Thymus (tissue), 11 donors: ENCODE data around the gene LYZL6. TPM values are rescaled to one million over a fixed set of nuclear protein-coding genes. Genes with fewer than 3 reads are reported as not detected.
"Not testable (repeated sequence)": the region's sequence is repeated elsewhere in the genome, so short reads cannot be mapped to it uniquely, and the experiment has no call there.

Source experiments
- DNase-seq, 9 donors: peaks; one replicate each; pipeline ENCODE4 v3.0.0-alpha.2; 2013; ENCODE audit warnings: low spot score in 9 of 9, low read depth in 6 of 9, missing footprints in 1 of 9
- H3K27ac ChIP-seq, 2 donors: one replicate each; pipeline ENCODE4 v1.5.1; 2013; ENCODE audit warnings: control low read depth in 1 of 2, low read depth in 1 of 2, low read length in 1 of 2, mild to moderate bottlenecking in 1 of 2, moderate library complexity in 1 of 2
- H3K27me3 ChIP-seq, 2 donors: one replicate each; pipeline ENCODE4 v1.5.1; 2013; ENCODE audit warnings: low read length in 1 of 2; ENCODE audit not compliant: control insufficient read depth in 2 of 2, insufficient read depth in 1 of 2
- H3K36me3 ChIP-seq, 2 donors: one replicate each; pipeline ENCODE4 v1.5.1; 2013; ENCODE audit warnings: low read length in 1 of 2, mild to moderate bottlenecking in 1 of 2, moderate library complexity in 1 of 2; ENCODE audit not compliant: control insufficient read depth in 2 of 2, insufficient read depth in 2 of 2
- H3K4me1 ChIP-seq, 2 donors: one replicate each; pipeline ENCODE4 v1.5.1; 2013; ENCODE audit warnings: low read length in 2 of 2; ENCODE audit not compliant: control insufficient read depth in 2 of 2, insufficient read depth in 2 of 2
- H3K4me3 ChIP-seq, 2 donors: one replicate each; pipeline ENCODE4 v1.5.1; 2013; ENCODE audit warnings: low read length in 2 of 2, control low read depth in 1 of 2, mild to moderate bottlenecking in 1 of 2
- H3K9me3 ChIP-seq, 2 donors: one replicate each; pipeline ENCODE4 v1.5.1; 2013; ENCODE audit warnings: low read length in 1 of 2, mild to moderate bottlenecking in 1 of 2; ENCODE audit not compliant: control insufficient read depth in 2 of 2, insufficient read depth in 1 of 2
- WGBS: extraction: QIAGEN DNeasy Blood & Tissue Kit; methylation state at CpG from one replicate; pipeline ENCODE4 v1.1.7; 2013; 5-methylcytosine and 5-hydroxymethylcytosine counted together
- polyA plus RNA-seq: library from polyadenylated mRNA; stranded (reverse); fragments of 200-250 nt; gene quantifications from one replicate; pipeline ENCODE4 v1.2.3, GENCODE V29; 2013
- total RNA-seq: library from RNA; stranded (reverse); fragments of 120-200 nt; gene quantifications from one replicate; pipeline ENCODE4 v1.2.4, GENCODE V29; 2013
- donor health status: healthy.

The LYZL6 gene
- total and polyA plus RNA-seq, 2 donors: 0.11 TPM; not detected in 1

DNA sequence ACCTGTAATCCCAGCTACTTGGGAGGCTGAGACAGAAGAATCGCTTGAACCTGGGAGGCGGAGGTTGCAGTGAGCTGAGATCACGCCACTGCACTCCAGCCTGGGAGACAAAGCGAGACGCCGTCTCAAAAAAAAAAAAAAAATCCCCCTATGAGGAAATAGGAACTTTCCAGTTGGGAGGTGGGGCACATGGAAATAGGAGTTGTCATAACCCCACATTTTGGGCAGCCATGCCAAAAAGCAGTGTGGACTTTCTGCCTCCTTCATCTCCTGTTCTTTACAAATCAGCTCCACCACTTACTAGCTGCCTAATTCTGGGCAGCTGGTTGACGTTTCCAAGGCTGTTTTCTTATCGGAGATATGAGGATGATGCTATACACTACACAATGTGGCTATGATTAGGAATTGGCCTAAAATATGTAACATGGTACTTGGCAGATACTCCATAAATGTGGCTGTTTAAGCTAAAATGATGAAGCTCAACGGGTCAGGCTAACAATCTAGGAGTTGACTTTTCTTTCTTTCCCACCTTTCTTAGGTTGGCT is 41.8 kb downstream of the LYZL6 start:
- Histone ChIP-seq H3K4me1 (peaks cover 8 to 46% of the 10 kb centered on the region in 2 donors), H3K27ac (peak overlapping the region in 1 of 2 donors; percentile 84), H3K27me3 (no peaks in the 10 kb centered on the region), H3K36me3 (no peaks in the 10 kb centered on the region), H3K9me3 (no peaks in the 10 kb centered on the region), H3K4me3 (no peak overlapping the region)
- no peak for DNase-seq
- WGBS: 99% methylated on average over 9 of the region's 9 CpGs

GRCh38 chr17:35900708-35901480 is 42.6 kb downstream of the LYZL6 start:
- DNase-seq: peak in 1 of 9 donors; percentile 65
- Histone ChIP-seq H3K36me3 (no peaks in the 10 kb centered on the region), H3K4me3 (no peak overlapping the region), H3K9me3 (no peaks in the 10 kb centered on the region), H3K27ac (peak overlapping the region; percentile 59 to 84), H3K4me1 (peaks cover 13 to 50% of the 10 kb centered on the region in 2 donors), H3K27me3 (no peaks in the 10 kb centered on the region)
- 92% methylated on average over 11 of the region's 11 CpGs for WGBS

GRCh38 chr17:35900280-35900679 is 43.2 kb downstream of the LYZL6 start:
- 76% methylated on average over 5 of the region's 5 CpGs for WGBS
- Histone ChIP-seq H3K36me3 (no peaks in the 10 kb centered on the region), H3K27me3 (no peaks in the 10 kb centered on the region), H3K4me1 (peaks cover 13 to 50% of the 10 kb centered on the region in 2 donors), H3K27ac (peak overlapping the region in 1 of 2 donors; percentile 84), H3K4me3 (no peak overlapping the region), H3K9me3 (no peaks in the 10 kb centered on the region)
- peak in 3 of 9 donors; percentile 13 to 58 (median 33) for DNase-seq

GRCh38 chr17:35898283-35899070 is 45.0 kb downstream of the LYZL6 start:
- Histone ChIP-seq H3K4me3 (no peak overlapping the region), H3K4me1 (peaks cover 13 to 50% of the 10 kb centered on the region in 2 donors), H3K9me3 (no peaks in the 10 kb centered on the region), H3K36me3 (no peaks in the 10 kb centered on the region), H3K27me3 (no peaks in the 10 kb centered on the region), H3K27ac (no peak overlapping the region)
- 46% methylated on average over 6 of the region's 6 CpGs for WGBS
- DNase-seq: peak in 2 of 9 donors; percentile 11 to 57

DNA sequence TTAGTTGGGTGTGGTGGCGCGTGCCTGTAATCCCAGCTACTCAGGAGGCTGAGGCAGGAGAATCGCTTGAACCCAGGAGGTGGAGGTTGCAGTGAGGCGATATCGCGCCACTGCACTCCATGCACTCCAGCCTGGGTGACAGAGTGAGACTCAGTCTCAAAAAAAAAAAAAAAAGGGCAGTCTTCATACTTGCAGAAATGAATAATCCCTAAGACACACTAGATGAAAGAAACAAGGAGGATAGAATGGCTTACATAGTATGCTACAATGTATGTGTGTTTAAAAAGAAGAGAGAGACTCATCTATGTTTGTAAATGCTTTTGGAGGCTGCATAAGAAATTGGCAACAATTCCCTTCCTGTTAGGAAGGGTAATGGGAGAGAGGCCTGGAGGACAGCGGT is 45.7 kb downstream of the LYZL6 start:
- WGBS: 99% methylated on average over 7 of the region's 7 CpGs
- peaks cover 9 to 47% of the 10 kb centered on the region in 2 donors for H3K4me1 ChIP-seq

DNA sequence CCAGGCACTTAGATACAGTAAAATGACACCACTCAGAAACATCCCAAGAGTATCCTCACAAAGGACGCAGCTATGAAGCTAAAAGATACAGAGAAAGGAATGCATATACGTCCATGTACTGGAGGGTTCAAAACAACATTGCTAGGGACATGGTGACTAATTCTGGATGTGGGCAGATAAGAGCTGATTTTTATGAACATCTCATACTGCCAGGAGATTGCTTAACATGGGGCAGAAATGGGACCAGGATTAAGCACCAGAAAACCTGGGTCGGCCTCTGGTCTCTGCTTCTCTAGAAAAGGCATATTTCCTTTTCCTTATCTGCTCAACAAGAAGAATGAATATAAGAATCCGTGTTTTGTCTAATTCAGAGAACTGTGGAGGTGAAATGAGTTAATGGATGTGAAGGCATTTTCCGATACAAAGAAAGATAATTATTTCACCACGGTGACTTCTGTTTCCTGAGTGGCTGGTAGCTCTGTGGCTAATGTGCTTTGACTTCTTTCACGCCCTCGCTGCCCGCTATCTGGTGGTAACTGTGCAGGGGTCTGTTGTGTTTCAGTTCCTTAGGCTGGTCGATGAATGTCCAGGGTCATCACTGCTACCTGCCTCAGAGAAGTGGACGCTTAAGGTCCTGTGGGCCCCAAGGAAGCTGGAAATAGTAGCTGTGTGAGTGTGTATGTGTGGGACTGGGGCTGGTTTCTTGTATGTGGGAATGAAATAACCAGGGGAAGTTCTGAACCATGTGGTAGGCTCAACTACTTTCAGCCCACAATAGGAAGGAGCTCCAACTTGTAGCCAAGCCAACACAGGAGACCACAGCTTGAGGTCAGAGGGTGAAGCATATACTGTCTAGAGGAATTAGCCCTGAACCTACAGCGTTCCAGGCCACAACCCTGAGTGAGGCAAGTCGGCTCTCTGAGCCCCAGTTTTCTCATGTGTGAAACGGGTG is 47.6 kb downstream of the LYZL6 start:
- no peaks in the 10 kb centered on the region for H3K27me3 ChIP-seq
- WGBS: 42% methylated on average over 14 of the region's 14 CpGs
- H3K9me3 ChIP-seq: no peaks in the 10 kb centered on the region
- H3K27ac ChIP-seq: no peak overlapping the region
- H3K4me3 ChIP-seq: no peak overlapping the region
- no peak for DNase-seq
- H3K4me1 ChIP-seq: peaks cover 15 to 52% of the 10 kb centered on the region in 2 donors
- H3K36me3 ChIP-seq: no peaks in the 10 kb centered on the region

More for the DNA sequence above, 45.7 kb downstream of the LYZL6 start:
- H3K27me3 ChIP-seq, H3K9me3 ChIP-seq, H3K4me3 ChIP-seq, DNase-seq, H3K36me3 ChIP-seq, H3K27ac ChIP-seq: not testable (repeated sequence)

GRCh38 chr17:35894206-35894605 is 49.3 kb downstream of the LYZL6 start:
- Histone ChIP-seq H3K27ac (no peak overlapping the region), H3K4me1 (peaks cover 23 to 51% of the 10 kb centered on the region in 2 donors), H3K27me3 (no peaks in the 10 kb centered on the region), H3K9me3 (no peaks in the 10 kb centered on the region), H3K4me3 (no peak overlapping the region), H3K36me3 (no peaks in the 10 kb centered on the region)
- 97% methylated on average over 7 of the region's 7 CpGs for WGBS
- DNase-seq: no peak

DNA sequence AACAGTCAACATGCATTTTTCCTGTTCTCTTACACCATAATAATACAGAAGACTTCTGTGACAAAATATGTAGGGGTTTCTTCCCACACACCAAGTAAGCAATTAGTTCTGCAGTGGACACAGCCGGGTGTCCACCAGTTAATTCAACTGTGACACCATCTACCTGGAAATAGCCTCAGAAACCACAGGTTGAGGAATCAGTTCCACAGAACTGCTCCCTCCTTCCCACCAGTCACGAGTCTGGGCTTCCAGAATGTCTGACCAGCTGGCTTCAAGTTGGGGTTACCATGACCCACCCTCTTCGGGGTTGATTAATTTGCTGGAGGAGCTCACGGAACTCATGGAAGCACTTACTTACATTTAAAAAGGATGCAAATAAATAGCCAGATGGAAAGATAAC is 49.8 kb downstream of the LYZL6 start:
- no peaks in the 10 kb centered on the region for H3K27me3 ChIP-seq
- H3K4me1 ChIP-seq: peaks cover 20 to 51% of the 10 kb centered on the region in 2 donors
- no peaks in the 10 kb centered on the region for H3K9me3 ChIP-seq
- WGBS: 97% methylated on average over 4 of the region's 4 CpGs
- no peak overlapping the region for H3K4me3 ChIP-seq
- H3K36me3 ChIP-seq: no peaks in the 10 kb centered on the region
- no peak for DNase-seq
- H3K27ac ChIP-seq: no peak overlapping the region
